Urothelium cell line (cell line): ENCODE measurements around the gene TASP1.
A peak's percentile ranks its signal among the peaks of the same experiment; 100 is the strongest.
"Not testable (repeated sequence)": the region's sequence is repeated elsewhere in the genome, so short reads cannot be mapped to it uniquely, and the experiment has no call there.

ENCODE experiments used
- DNase-seq: peaks from one replicate; pipeline ENCODE4 v3.0.0; 2011; ENCODE audit warnings: low spot score, mixed read lengths
- FAIRE-seq: peaks from 2 replicates; lab custom pipeline; 2011; peaks lifted over from hg19 to GRCh38; lab: Jason Lieb, UNC

The TASP1 gene

DNA sequence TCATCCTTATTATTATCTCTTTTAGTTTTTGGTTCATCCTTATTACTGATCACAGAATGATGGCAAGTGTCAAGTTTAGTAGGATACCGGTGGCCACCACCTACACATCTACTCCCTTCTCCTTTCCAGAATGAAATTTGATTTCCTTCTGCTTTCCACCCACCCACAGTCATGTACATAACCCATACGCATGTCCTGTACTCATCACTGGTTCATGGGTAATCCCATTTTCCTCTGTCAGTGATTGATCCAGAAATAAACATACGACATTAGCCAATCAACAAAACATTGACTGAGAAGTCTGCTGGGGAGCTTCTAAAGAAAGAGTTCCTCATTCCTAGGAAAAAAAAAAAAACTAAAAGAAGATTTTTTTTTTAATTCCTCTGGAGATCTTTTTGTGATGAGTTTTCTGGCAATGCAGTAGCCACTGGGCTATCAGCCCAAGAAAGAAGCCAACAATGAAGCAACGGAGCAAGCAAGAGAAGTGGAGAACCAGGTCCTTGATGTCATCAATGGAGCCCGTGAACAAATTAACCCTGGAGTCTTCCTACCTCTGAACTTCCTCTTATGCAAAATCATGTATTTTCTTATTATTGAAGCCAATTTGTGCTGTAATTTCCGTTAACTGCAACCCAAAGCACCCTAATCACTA, 127.8 kb downstream of the TASP1 start:
- no peak for FAIRE-seq
- DNase-seq = no peak

DNA sequence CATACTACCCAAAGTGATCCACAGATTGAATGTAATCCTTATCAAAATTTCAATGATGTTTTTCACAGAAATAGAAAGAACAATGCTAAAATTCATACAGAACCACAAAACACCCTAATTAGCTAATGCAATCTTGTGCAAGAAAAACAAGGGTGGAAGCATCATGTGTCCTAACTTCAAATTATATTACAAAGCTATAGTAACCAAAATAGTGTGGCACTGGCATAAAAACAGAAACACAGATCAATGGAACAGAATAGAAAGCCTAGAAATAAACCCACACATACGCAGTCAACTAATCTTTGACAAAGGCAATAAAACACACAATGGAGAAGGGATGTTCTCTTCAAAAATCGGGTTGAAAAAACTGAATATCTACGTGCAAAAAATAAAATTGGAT, 131.1 kb downstream of the TASP1 start:
- DNase-seq = no peak
- no peak for FAIRE-seq

DNA sequence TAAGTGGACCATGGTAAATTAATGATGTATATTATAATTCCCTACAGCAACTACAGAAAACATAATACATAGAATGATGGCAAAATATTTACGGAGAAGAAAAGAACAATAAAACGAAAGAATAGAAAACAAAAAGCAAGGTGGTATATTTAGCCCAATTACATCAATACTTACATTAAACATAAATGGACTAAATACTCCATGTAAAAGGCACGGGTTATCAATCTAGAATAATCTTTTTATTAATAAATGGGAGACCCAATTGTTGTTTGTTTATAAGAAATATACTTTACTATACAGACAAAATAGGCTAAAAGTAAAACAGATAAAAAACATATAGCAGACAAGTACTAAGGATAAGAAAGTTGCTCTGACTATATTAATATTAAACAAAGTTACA, 137.2 kb downstream of the TASP1 start:
- FAIRE-seq (no peak), DNase-seq (no peak)

DNA sequence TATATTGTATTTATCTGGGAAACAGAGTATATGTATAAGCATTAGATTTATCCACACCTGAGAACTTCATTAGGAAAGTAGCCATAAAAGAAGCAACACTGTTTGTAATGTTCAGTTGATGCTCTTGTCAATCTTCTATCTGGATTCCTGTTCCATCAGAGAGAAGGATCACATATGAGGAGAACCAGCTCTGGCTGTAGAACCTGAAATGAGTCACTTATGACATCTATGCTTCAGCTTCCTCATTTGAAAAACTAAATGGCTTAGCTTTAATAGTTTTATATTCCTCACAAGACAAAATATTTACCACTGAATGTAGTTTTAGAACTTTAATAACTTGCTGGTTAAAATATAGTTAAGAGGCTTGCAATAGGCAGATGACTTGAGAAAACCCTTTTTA, 144.7 kb downstream of the TASP1 start:
- DNase-seq = no peak
- FAIRE-seq = no peak

GRCh38 chr20:13493143-13493542, 145.6 kb downstream of the TASP1 start:
- DNase-seq (no peak), FAIRE-seq (no peak)

GRCh38 chr20:13492001-13492481, 146.7 kb downstream of the TASP1 start:
- DNase-seq = peak; percentile 50
- FAIRE-seq = no peak

DNA sequence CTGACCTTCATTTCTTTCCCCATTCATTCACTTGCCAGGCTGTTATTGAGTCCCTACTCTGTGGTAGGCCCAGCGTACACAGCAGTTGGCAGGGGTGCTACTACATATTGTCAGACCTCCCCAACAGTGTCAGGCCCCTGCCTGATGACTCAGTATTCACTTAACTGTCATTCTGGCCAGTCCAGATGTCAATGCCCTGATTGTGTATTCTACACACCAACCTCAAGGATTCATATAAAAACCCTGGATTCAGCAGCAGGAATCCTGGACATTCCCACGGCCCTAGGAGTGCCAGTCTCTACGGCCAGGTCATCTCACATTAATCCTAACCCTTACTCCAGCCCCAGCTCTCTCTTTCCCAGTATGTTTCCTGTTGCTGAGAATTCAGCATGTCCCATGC, 151.5 kb downstream of the TASP1 start:
- no peak for DNase-seq
- no peak for FAIRE-seq

DNA sequence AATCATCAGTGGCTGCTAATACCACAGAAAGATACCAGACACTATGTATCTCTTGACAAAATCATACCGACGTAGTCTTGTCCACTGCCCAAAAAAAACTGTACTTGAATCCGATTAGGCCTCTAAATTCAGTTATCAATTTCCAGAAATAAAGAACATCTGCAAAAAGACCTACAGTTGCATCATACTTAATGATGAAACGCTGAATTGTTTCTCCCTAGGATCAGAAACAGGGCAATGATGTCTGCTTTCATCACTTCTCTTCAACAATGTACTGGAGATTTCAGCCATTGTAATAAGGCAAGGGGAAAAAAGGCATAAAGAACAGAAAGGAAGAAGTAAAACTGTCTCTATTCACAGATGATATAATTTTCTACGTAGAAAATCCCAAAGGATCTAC, 152.0 kb downstream of the TASP1 start:
- DNase-seq (no peak), FAIRE-seq (no peak)

DNA sequence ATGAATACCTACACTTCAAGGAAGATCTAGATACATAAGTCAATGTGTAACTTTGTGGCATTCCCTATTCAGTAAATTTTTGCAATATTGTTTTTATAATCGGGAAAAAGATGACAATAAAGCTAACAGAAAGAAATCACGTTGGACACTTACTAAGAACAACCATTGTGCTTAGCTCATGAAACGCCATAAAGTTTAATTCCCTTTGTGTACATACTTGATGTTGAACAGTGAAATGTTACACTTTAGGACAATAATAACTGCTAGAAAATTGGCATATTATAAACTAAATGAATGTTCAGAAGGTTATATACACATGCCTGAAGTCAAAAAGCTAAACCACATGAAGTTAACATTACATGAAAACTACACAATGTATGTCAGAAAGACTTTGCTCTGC, 153.2 kb downstream of the TASP1 start:
- FAIRE-seq = no peak
- DNase-seq = no peak

DNA sequence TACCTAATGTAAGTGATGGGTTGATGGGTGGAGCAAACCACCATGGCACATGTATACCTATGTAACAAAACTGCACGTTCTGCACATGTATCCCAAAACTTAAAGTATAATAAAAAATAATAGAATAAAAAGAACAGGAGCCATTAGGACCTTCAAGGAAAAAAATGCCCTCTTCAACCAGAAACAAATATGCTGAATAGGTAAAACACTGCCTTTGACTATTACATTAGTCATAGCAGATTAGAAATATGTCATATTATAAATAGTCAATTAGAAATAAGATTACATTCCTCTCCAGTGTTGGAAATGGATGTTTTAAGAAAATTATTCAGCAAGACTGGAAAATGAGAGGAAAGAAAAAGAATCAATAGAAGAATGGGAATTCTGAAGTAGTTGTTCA, 153.7 kb downstream of the TASP1 start:
- FAIRE-seq, DNase-seq: not testable (repeated sequence)

GRCh38 chr20:13483472-13483871, 155.3 kb downstream of the TASP1 start:
- DNase-seq, FAIRE-seq: not testable (repeated sequence)

DNA sequence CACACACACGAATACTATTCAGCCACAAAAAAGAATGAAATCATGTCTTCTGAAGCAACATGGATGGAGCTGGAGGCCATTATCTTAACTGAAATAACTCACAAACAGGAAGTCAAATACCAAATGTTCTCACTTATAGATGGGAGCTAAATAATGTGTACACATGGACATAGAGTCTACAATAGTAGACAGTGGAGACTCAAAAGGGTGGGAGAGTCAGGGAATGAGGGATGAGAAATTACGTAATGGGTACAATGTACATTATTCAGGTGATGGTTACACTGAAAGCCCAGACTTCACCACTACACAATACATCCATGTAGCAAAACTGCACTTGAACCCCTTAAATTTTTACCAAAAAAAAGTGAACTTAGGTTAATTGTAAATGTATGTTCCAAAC, 160.4 kb downstream of the TASP1 start:
- no peak for FAIRE-seq
- DNase-seq = no peak

GRCh38 chr20:13474467-13474866, 164.3 kb downstream of the TASP1 start:
- FAIRE-seq (no peak), DNase-seq (no peak)

- FAIRE-seq (no peak), DNase-seq (no peak)
These were observed 169.5 kb downstream of the TASP1 start for GRCh38 chr20:13469262-13469661.

DNA sequence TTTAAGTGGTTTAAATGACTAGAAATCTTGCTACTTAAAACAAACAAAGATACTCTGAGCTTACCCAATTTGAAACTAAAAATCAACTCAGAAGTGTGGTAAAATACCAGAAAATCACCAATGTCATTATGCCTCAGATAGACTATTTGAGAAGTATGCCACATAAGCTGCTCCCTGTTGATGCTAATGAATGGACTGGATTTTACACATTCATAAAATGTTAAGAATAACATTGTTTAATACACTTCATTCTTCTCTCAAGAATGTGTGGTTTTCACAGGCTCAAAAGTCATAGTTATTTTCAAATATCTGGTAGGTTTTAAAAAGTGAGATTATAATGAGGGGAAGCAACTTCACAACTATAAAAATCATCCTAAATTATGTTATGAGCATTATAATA, 170.6 kb downstream of the TASP1 start:
- no peak for FAIRE-seq

DNA sequence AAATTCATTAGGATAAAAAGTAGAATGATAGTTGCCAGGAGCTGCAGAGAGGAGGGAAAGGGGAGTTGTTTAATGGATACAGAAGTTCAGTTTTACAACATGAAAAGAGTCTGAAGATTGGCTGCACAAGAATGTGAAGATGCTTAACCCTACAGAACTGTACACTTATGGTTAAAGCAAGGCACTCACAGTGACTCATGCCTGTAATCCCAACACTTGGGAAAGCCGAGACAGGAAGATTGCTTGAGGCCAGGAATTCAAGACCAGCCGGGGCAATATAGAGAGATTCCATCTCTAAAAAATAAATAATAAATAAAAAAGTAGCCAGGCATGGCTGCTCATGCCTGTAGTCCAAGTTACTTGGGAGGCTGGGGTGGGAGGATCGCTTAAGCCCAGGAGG, 174.0 kb downstream of the TASP1 start:
- no peak for DNase-seq

More for the DNA sequence above, 170.6 kb downstream of the TASP1 start:
- DNase-seq = no peak

GRCh38 chr20:13461849-13462458, 176.8 kb downstream of the TASP1 start:
- FAIRE-seq (no peak), DNase-seq (no peak)

More for the DNA sequence above, 174.0 kb downstream of the TASP1 start:
- FAIRE-seq = no peak

DNA sequence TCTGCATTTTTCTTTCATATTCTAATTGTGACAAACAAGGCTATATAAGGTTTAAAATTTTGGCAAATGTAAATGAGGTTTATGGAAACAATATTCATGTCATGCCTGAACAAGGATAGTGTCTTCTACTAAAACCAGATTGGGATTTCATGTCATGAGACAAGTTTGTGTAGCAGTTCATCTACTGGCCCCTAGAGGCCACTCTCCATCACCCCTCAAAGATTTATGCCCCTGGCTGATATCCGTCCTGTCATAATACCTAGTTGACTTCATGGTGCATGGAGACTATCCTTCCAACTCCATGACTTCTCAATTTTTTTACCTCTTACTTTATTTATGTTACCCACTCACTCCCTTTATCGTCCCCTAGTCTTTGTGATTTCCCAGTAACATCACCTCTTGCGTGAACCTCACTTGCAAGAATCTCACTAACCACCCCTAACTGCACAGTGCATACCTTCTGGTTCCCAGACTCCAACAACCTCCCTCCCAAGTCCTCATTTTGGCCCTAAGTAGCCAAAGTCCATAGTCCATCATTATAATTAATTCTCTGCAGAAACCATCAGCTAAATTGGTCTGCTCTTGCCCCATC, 179.8 kb downstream of the TASP1 start:
- DNase-seq (peak; percentile 41), FAIRE-seq (no peak)

DNA sequence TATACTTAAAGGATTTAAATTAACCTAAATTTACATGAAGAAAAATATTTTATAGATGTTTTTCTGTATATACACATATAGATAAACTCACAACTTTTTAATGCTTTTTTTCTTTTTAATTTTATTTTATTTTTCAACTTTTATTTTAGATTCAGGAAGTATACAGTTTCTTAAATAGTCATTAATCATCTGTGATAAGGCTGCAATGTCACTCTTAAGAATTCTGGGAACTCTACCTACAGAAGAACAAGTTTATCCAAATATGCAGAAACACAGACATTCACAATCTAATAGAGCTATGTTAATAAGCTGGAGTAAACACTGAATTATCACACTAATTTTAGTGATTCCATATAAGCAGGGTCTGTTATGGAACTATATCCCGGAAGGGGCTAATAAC, 181.2 kb downstream of the TASP1 start:
- DNase-seq (no peak), FAIRE-seq (no peak)

- no peak for DNase-seq
- FAIRE-seq = no peak
These were observed 183.0 kb downstream of the TASP1 start for GRCh38 chr20:13455713-13456112.

- DNase-seq (no peak), FAIRE-seq (no peak)
These were observed 185.4 kb downstream of the TASP1 start for GRCh38 chr20:13453367-13453766.

- FAIRE-seq = no peak
- DNase-seq = no peak
These were observed 186.1 kb downstream of the TASP1 start for GRCh38 chr20:13452470-13453124.
